Measurements from ENCODE around the gene SFTPB.
"Not testable (repeated sequence)": the region's sequence is repeated elsewhere in the genome, so short reads cannot be mapped to it uniquely, and the experiment has no call there.

Gene SFTPB

GRCh38 chr2:85631316-85631715 lies 36.7 kb downstream of the SFTPB start:
- Histone ChIP-seq H3K4me3 (no peak overlapping the region), H3K27ac (no peak overlapping the region), H3K36me3 (ENCODE audit: insufficient read depth, low read length) (peaks cover 88% of the 10 kb centered on the region), H3K9me3 (ENCODE audit: low read depth, low read length) (no peaks in the 10 kb centered on the region), H3K9ac (ENCODE audit: insufficient read length) (no peak overlapping the region)
- DNase-seq (ENCODE audit: low read depth, low spot score), result no peak
- TF ChIP-seq POLR2AphosphoS5 (IDR thresholded peaks at IDR 0.05; ENCODE audit: borderline replicate concordance, low read depth, low read length) (no peak), FOXP2 (optimal IDR thresholded peaks at IDR 0.05; ENCODE audit: control extremely low read depth, extremely low read length, insufficient read depth) (no peak), EZH2 (IDR thresholded peaks at IDR 0.05) (no peak)

GRCh38 chr2:85628658-85629057 lies 39.3 kb downstream of the SFTPB start:
- DNase-seq (ENCODE audit: low read depth, low spot score), result no peak
- peaks cover 92% of the 10 kb centered on the region for H3K36me3 ChIP-seq (ENCODE audit: insufficient read depth, low read length)
- no peak for TF ChIP-seq POLR2AphosphoS5 (IDR thresholded peaks at IDR 0.05; ENCODE audit: borderline replicate concordance, low read depth, low read length)
- TF ChIP-seq EZH2 (IDR thresholded peaks at IDR 0.05), result no peak
- no peak for TF ChIP-seq FOXP2 (optimal IDR thresholded peaks at IDR 0.05; ENCODE audit: control extremely low read depth, extremely low read length, insufficient read depth)
- H3K9me3 ChIP-seq (ENCODE audit: low read depth, low read length), result no peaks in the 10 kb centered on the region
- H3K4me3 ChIP-seq, result no peak overlapping the region
- no peak overlapping the region for H3K9ac ChIP-seq (ENCODE audit: insufficient read length)
- H3K27ac ChIP-seq, result no peak overlapping the region

- Histone ChIP-seq H3K36me3 (ENCODE audit: insufficient read depth, low read length) (peaks cover 91% of the 10 kb centered on the region), H3K4me3 (no peak overlapping the region), H3K9ac (ENCODE audit: insufficient read length) (no peak overlapping the region), H3K9me3 (ENCODE audit: low read depth, low read length) (no peaks in the 10 kb centered on the region), H3K27ac (no peak overlapping the region)
- no peak for DNase-seq (ENCODE audit: low read depth, low spot score)
- TF ChIP-seq POLR2AphosphoS5 (IDR thresholded peaks at IDR 0.05; ENCODE audit: borderline replicate concordance, low read depth, low read length), result no peak
Observed at GRCh38 chr2:85623991-85624390, 44.0 kb downstream of the SFTPB start.

GRCh38 chr2:85621338-85621737 lies 46.7 kb downstream of the SFTPB start:
- no peaks in the 10 kb centered on the region for H3K9me3 ChIP-seq (ENCODE audit: low read depth, low read length)
- H3K4me3 ChIP-seq, result no peak overlapping the region
- H3K9ac ChIP-seq (ENCODE audit: insufficient read length), result no peak overlapping the region
- no peak for DNase-seq (ENCODE audit: low read depth, low spot score)
- peaks cover 78% of the 10 kb centered on the region for H3K36me3 ChIP-seq (ENCODE audit: insufficient read depth, low read length)
- H3K27ac ChIP-seq, result no peak overlapping the region
- TF ChIP-seq POLR2AphosphoS5 (IDR thresholded peaks at IDR 0.05; ENCODE audit: borderline replicate concordance, low read depth, low read length) (no peak), EZH2 (IDR thresholded peaks at IDR 0.05) (no peak), FOXP2 (optimal IDR thresholded peaks at IDR 0.05; ENCODE audit: control extremely low read depth, extremely low read length, insufficient read depth) (no peak)

GRCh38 chr2:85619617-85620016 lies 48.4 kb downstream of the SFTPB start:
- H3K9ac ChIP-seq (ENCODE audit: insufficient read length), result no peak overlapping the region
- H3K36me3 ChIP-seq (ENCODE audit: insufficient read depth, low read length), result peaks cover 62% of the 10 kb centered on the region
- H3K27ac ChIP-seq, result no peak overlapping the region
- H3K9me3 ChIP-seq (ENCODE audit: low read depth, low read length), result no peaks in the 10 kb centered on the region
- no peak overlapping the region for H3K4me3 ChIP-seq
- TF ChIP-seq EZH2 (IDR thresholded peaks at IDR 0.05) (no peak), FOXP2 (optimal IDR thresholded peaks at IDR 0.05; ENCODE audit: control extremely low read depth, extremely low read length, insufficient read depth) (no peak), POLR2AphosphoS5 (IDR thresholded peaks at IDR 0.05; ENCODE audit: borderline replicate concordance, low read depth, low read length) (no peak)
- no peak for DNase-seq (ENCODE audit: low read depth, low spot score)

GRCh38 chr2:85617723-85618122 lies 50.3 kb downstream of the SFTPB start:
- not testable (repeated sequence) for H3K27ac ChIP-seq; DNase-seq (ENCODE audit: low read depth, low spot score); H3K9me3 ChIP-seq (ENCODE audit: low read depth, low read length)
- peak overlapping the region; percentile 99 for H3K4me3 ChIP-seq
- peaks cover 45% of the 10 kb centered on the region for H3K36me3 ChIP-seq (ENCODE audit: insufficient read depth, low read length)
- peak overlapping the region; percentile 92 for H3K9ac ChIP-seq (ENCODE audit: insufficient read length)

GRCh38 chr2:85615413-85615728 lies 52.6 kb downstream of the SFTPB start:
- TF ChIP-seq FOXP2 (optimal IDR thresholded peaks at IDR 0.05; ENCODE audit: control extremely low read depth, extremely low read length, insufficient read depth) (no peak), POLR2AphosphoS5 (IDR thresholded peaks at IDR 0.05; ENCODE audit: borderline replicate concordance, low read depth, low read length) (no peak), EZH2 (IDR thresholded peaks at IDR 0.05) (no peak)
- Histone ChIP-seq H3K9me3 (ENCODE audit: low read depth, low read length) (no peaks in the 10 kb centered on the region), H3K4me3 (no peak overlapping the region), H3K9ac (ENCODE audit: insufficient read length) (no peak overlapping the region), H3K36me3 (ENCODE audit: insufficient read depth, low read length) (peaks cover 25% of the 10 kb centered on the region), H3K27ac (0 out of 2 replicates have a peak overlapping the region, but pooled peaks have one; percentile 46)
- DNase-seq (ENCODE audit: low read depth, low spot score), result no peak

- not testable (repeated sequence) for H3K9ac ChIP-seq (ENCODE audit: insufficient read length); H3K4me3 ChIP-seq; DNase-seq (ENCODE audit: low read depth, low spot score); H3K9me3 ChIP-seq (ENCODE audit: low read depth, low read length); H3K27ac ChIP-seq
- peaks cover 21% of the 10 kb centered on the region for H3K36me3 ChIP-seq (ENCODE audit: insufficient read depth, low read length)
Observed at GRCh38 chr2:85614757-85615156, 53.2 kb downstream of the SFTPB start.

- DNase-seq (ENCODE audit: low read depth, low spot score), result no peak
- Histone ChIP-seq H3K27ac (no peak overlapping the region), H3K9me3 (ENCODE audit: low read depth, low read length) (no peaks in the 10 kb centered on the region), H3K4me3 (no peak overlapping the region), H3K36me3 (ENCODE audit: insufficient read depth, low read length) (peaks cover 19% of the 10 kb centered on the region), H3K9ac (ENCODE audit: insufficient read length) (no peak overlapping the region)
- TF ChIP-seq EZH2 (IDR thresholded peaks at IDR 0.05) (no peak), FOXP2 (optimal IDR thresholded peaks at IDR 0.05; ENCODE audit: control extremely low read depth, extremely low read length, insufficient read depth) (no peak), POLR2AphosphoS5 (IDR thresholded peaks at IDR 0.05; ENCODE audit: borderline replicate concordance, low read depth, low read length) (no peak)
Observed at GRCh38 chr2:85613717-85614515, 54.1 kb downstream of the SFTPB start.

All from SK-N-MC (cell line).